Activated CD4-positive, alpha-beta memory T cell treated with anti-CD3 and anti-CD28 coated beads for 36 hours (primary cell): ENCODE results near the gene URM1. TPM values are rescaled to one million over a fixed set of nuclear protein-coding genes. Genes with fewer than 3 reads are reported as not detected.

Source experiments
- microRNA-seq: library from miRNA; unstranded; fragments of <30 nt; microRNA quantifications from one replicate; pipeline ENCODE4 v1.2.0, GENCODE V29; 2022; ENCODE audit warnings: borderline number of aligned reads, borderline microRNAs expressed, borderline replicate concordance
- total RNA-seq, 2 experiments: library from RNA; stranded (reverse); gene quantifications; one replicate each; pipeline ENCODE4 v1.2.3, GENCODE V29; 2021

Gene URM1
- total RNA-seq, 2 experiments from 2014 or later = 45.9 to 50.0 TPM

Small RNA genes lying within 50 kb of the gene (microRNA-seq; reads per million reads assigned to microRNA genes)
- gene MIR219B = not detected

Other genes with a start within 250 kb of the URM1 start
- gene PTGES2, start 243.6 kb upstream of the URM1 start, total RNA-seq = 10 to 100 TPM; 43.4 to 43.6 TPM
- gene LCN2, start 221.9 kb upstream of the URM1 start, total RNA-seq = not detected
- gene BBLN, start 211.1 kb upstream of the URM1 start, total RNA-seq = 10 to 100 TPM; 86.9 to 90.1 TPM
- 100 to 1,000 TPM in 1 of 2 experiments, 10 to 100 TPM in 1; 95.4 to 105 TPM for gene CIZ1, start 179.8 kb upstream of the URM1 start, total RNA-seq
- 1 to 10 TPM in 1 of 2 experiments, under 1 TPM in 1; 0.63 to 1.1 TPM for gene DNM1, start 168.0 kb upstream of the URM1 start, total RNA-seq
- gene GOLGA2, start 95.4 kb upstream of the URM1 start, total RNA-seq = 10 to 100 TPM; 34.4 to 42.9 TPM
- gene SWI5, start 95.1 kb upstream of the URM1 start, total RNA-seq = 10 to 100 TPM; 15.2 to 15.5 TPM
- 10 to 100 TPM; 27.2 to 27.4 TPM for gene TRUB2, start 48.9 kb upstream of the URM1 start, total RNA-seq
- 10 to 100 TPM; 33.0 to 35.5 TPM for gene COQ4, start 48.5 kb upstream of the URM1 start, total RNA-seq
- gene SLC27A4, start 30.8 kb upstream of the URM1 start, total RNA-seq = 10 to 100 TPM; 12.6 to 14.1 TPM
- gene CERCAM, start 49.5 kb downstream of the URM1 start, total RNA-seq = 1 to 10 TPM; 1.0 to 1.1 TPM
- 10 to 100 TPM; 68.9 to 72.8 TPM for gene ODF2, start 84.6 kb downstream of the URM1 start, total RNA-seq
- 10 to 100 TPM; 55.6 to 57.0 TPM for gene GLE1, start 133.3 kb downstream of the URM1 start, total RNA-seq
- 100 to 1,000 TPM; 228 TPM for gene SPTAN1, start 181.2 kb downstream of the URM1 start, total RNA-seq